GM23338 (cell line): ENCODE results near the gene R3HCC1L. TPM values are rescaled to one million over a fixed set of nuclear protein-coding genes. Genes with fewer than 3 reads are reported as not detected.
A peak's percentile ranks its signal among the peaks of the same experiment; 100 is the strongest.

Experiments used
- ATAC-seq: fragments of 200-7000 bp; cut with Tn5 transposase; 3 replicates; pipeline ENCODE4 v1.9.1; 2020
- DNase-seq: peaks from one replicate; pipeline ENCODE4 v3.0.0-alpha.2; 2015; ENCODE audit warnings: low spot score
- H2AFZ ChIP-seq: fragments of 200-600 bp; sonication (generic); 2 replicates; pipeline ENCODE4 v1.8.0; 2016; ENCODE audit warnings: antibody characterized with exemption, mild to moderate bottlenecking, moderate library complexity
- H3F3A ChIP-seq: fragments of 200-600 bp; sonication (generic); replicated peaks from 2 replicates; pipeline ENCODE4 v1.8.0; 2017; ENCODE audit warnings: antibody characterized with exemption, mixed run types, low read depth
- H3K27ac ChIP-seq: fragments of 200-600 bp; sonication (generic); 2 replicates; pipeline ENCODE4 v1.6.1; 2016; ENCODE audit warnings: low read depth
- H3K27me3 ChIP-seq: fragments of 200-600 bp; sonication (generic); 2 replicates; pipeline ENCODE4 v1.8.0; 2016; ENCODE audit warnings: mild to moderate bottlenecking, mixed run types, moderate library complexity; ENCODE audit not compliant: insufficient read depth
- H3K36me3 ChIP-seq: fragments of 200-600 bp; sonication (generic); 2 replicates; pipeline ENCODE4 v1.8.0; 2016; ENCODE audit warnings: mild to moderate bottlenecking; ENCODE audit not compliant: insufficient read depth
- H3K4me1 ChIP-seq: fragments of 200-600 bp; sonication (generic); 2 replicates; pipeline ENCODE4 v1.8.0; 2016; ENCODE audit warnings: mild to moderate bottlenecking, moderate library complexity; ENCODE audit not compliant: insufficient read depth
- H3K4me2 ChIP-seq: fragments of 200-600 bp; sonication (generic); 2 replicates; pipeline ENCODE4 v1.7.1; 2017; ENCODE audit warnings: mixed run types
- H3K4me3 ChIP-seq: fragments of 200-600 bp; sonication (generic); 2 replicates; pipeline ENCODE4 v1.6.1; 2016; ENCODE audit warnings: mixed run types
- H3K79me2 ChIP-seq: fragments of 200-600 bp; sonication (generic); replicated peaks from 2 replicates; pipeline ENCODE4 v1.8.0; 2017; ENCODE audit warnings: mild to moderate bottlenecking; ENCODE audit not compliant: insufficient read depth
- H3K9me2 ChIP-seq: fragments of 200-600 bp; sonication (generic); 2 replicates; pipeline ENCODE4 v1.8.0; 2017; ENCODE audit not compliant: insufficient read depth
- H4K20me1 ChIP-seq: fragments of 200-600 bp; sonication (generic); replicated peaks from 2 replicates; pipeline ENCODE4 v1.8.0; 2017; ENCODE audit warnings: mild to moderate bottlenecking; ENCODE audit not compliant: insufficient read depth
- H3K27ac Mint-ChIP-seq: 2 replicates; pipeline ENCODE4 v1.8.0; 2020; ENCODE audit warnings: inconsistent platforms, mild to moderate bottlenecking, moderate library complexity, mixed read lengths
- H3K27me3 Mint-ChIP-seq: 3 replicates; pipeline ENCODE4 v1.8.0; 2022; ENCODE audit warnings: low read depth, mild to moderate bottlenecking, moderate library complexity, mixed read lengths, inconsistent platforms; ENCODE audit not compliant: insufficient read depth, poor library complexity
- H3K36me3 Mint-ChIP-seq: 3 replicates; pipeline ENCODE4 v1.8.0; 2021; ENCODE audit warnings: low read depth, mild to moderate bottlenecking, inconsistent platforms, moderate library complexity, mixed read lengths
- H3K4me1 Mint-ChIP-seq: 3 replicates; pipeline ENCODE4 v1.8.0; 2020; ENCODE audit warnings: mild to moderate bottlenecking, inconsistent platforms, mixed read lengths
- H3K4me3 Mint-ChIP-seq: 3 replicates; pipeline ENCODE4 v1.8.0; 2021; ENCODE audit warnings: moderate library complexity, mild to moderate bottlenecking, inconsistent platforms, mixed read lengths
- H3K9me3 Mint-ChIP-seq: 3 replicates; pipeline ENCODE4 v1.8.0; 2020; ENCODE audit warnings: moderate library complexity, mild to moderate bottlenecking, inconsistent platforms, mixed read lengths
- CREB1 ChIP-seq: fragments of 250-450 bp; sonication (Bioruptor Pico); IDR thresholded peaks from 2 replicates; pipeline ENCODE4 v1.5.0; 2020; ENCODE audit warnings: low read depth, mild to moderate bottlenecking, moderate library complexity
- EZH2 ChIP-seq: fragments of 200-600 bp; sonication (generic); IDR thresholded peaks from one replicate; pipeline ENCODE4 v1.8.0; 2017; ENCODE audit warnings: antibody characterized with exemption, mild to moderate bottlenecking, low read depth; ENCODE audit not compliant: unreplicated experiment
- EZH2phosphoT487 ChIP-seq: fragments of 200-600 bp; sonication (generic); IDR thresholded peaks from one replicate; pipeline ENCODE4 v1.8.1; 2018; ENCODE audit warnings: antibody characterized with exemption; ENCODE audit not compliant: unreplicated experiment
- JUNB ChIP-seq: IDR thresholded peaks from one replicate; pipeline ENCODE4 v1.6.1; 2016; ENCODE audit warnings: antibody characterized with exemption; ENCODE audit not compliant: unreplicated experiment
- NANOG ChIP-seq: IDR thresholded peaks from 2 replicates; pipeline ENCODE4 v1.6.1; 2016; ENCODE audit warnings: antibody characterized with exemption, borderline replicate concordance
- POLR2AphosphoS5 ChIP-seq: IDR thresholded peaks from 2 replicates; pipeline ENCODE4 v1.6.1; 2016; ENCODE audit warnings: antibody characterized with exemption, low read depth
- STAT1 ChIP-seq: IDR thresholded peaks from one replicate; pipeline ENCODE4 v1.6.1; 2016; ENCODE audit warnings: antibody characterized with exemption; ENCODE audit not compliant: unreplicated experiment
- ZNF114 ChIP-seq: fragments of 250-450 bp; sonication (Bioruptor Pico); IDR thresholded peaks from 2 replicates; pipeline ENCODE4 v1.5.0; 2020; ENCODE audit warnings: mild to moderate bottlenecking, moderate library complexity
- ZNF331 ChIP-seq: fragments of 250-450 bp; sonication (Bioruptor Pico); IDR thresholded peaks from 2 replicates; pipeline ENCODE4 v1.5.0; 2020; ENCODE audit warnings: low read depth, mild to moderate bottlenecking, moderate library complexity
- polyA plus RNA-seq: library from polyadenylated mRNA; unstranded; fragments of >200 nt; fragmentation: Nextera tagmentation; extraction: Ambion mirVana; gene quantifications from 2 replicates; pipeline ENCODE4 v1.2.1, GENCODE V29; 2016
- total RNA-seq: library from RNA; depleted of rRNA; stranded (reverse); fragments of >200 nt; shearing (Covaris generic); gene quantifications from 2 replicates; pipeline ENCODE4 v1.2.3, GENCODE V29; 2014
- TF ChIP-seq, protein P1 (sequence below): fragments of 250-450 bp; sonication (Bioruptor Pico); IDR thresholded peaks from 2 replicates; pipeline ENCODE4 v1.5.0; 2020; ENCODE audit warnings: mild to moderate bottlenecking, moderate library complexity
- TF ChIP-seq, protein P2 (sequence below): IDR thresholded peaks from one replicate; pipeline ENCODE4 v1.6.1; 2018; ENCODE audit warnings: antibody characterized with exemption; ENCODE audit not compliant: unreplicated experiment
- TF ChIP-seq, protein P3 (sequence below), 2 experiments: fragments of 200-600 bp in 1 of 2; sonication (generic) in 1 of 2; conservative IDR thresholded peaks; 2 replicates each; pipeline versions ENCODE4 v1.5.1 to v1.6.1; 2016 to 2017; ENCODE audit warnings: antibody characterized with exemption in 2 of 2, low read depth in 2 of 2, mild to moderate bottlenecking in 2 of 2, moderate library complexity in 1 of 2
- TF ChIP-seq, protein P4 (sequence below): IDR thresholded peaks from 2 replicates; pipeline ENCODE4 v1.6.1; 2016; ENCODE audit warnings: antibody characterized with exemption

Gene R3HCC1L
- total and polyA plus RNA-seq, 2 experiments from 2014 or later, result 9.3 to 15.8 TPM

DNA sequence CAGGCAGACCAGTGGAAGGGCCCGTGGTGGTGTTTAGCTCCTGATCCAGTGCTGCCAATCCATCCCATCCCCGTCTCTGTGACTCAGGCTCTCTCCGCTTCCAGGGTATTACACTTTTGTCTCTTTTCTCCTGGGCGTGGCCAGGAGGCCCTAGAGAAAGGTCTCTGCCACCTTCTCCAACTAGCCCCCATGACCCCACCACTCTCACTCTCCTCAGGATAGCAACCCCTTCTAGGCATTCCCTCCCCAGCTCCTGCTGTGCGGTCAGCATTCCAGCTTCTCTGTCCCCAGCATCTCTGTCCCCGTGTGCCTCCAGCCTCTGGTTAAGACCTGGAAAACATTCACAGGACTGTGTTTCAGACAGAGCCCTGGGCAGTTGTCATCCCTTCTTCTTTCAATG is 36.2 kb upstream of the R3HCC1L start:
- Histone ChIP-seq H3K36me3 (no peaks in the 10 kb centered on the region), H3K9me2 (peaks cover 8% of the 10 kb centered on the region; the same call in 1 of the 2 replicates), H2AFZ (no peak overlapping the region), H3K4me1 (0 out of 2 replicates have a peak, but pooled peaks cover 8% of the 10 kb centered on the region), H4K20me1 (0 out of 2 replicates have a peak, but pooled peaks cover 3% of the 10 kb centered on the region), H3K4me3 (no peak overlapping the region), H3F3A (no peaks in the 10 kb centered on the region), H3K4me2 (no peak overlapping the region), H3K27me3 (no peaks in the 10 kb centered on the region), H3K79me2 (no peaks in the 10 kb centered on the region), H3K27ac (no peak overlapping the region)
- ATAC-seq (peak; percentile 50), DNase-seq (no peak)
- Mint-ChIP-seq H3K36me3 (no peaks in the 10 kb centered on the region), H3K27ac (no peak overlapping the region), H3K4me1 (peaks cover 12% of the 10 kb centered on the region), H3K9me3 (no peaks in the 10 kb centered on the region), H3K4me3 (no peak overlapping the region; the same call in 2 of the 3 replicates), H3K27me3 (peaks cover 7% of the 10 kb centered on the region)
- TF ChIP-seq STAT1 (no peak), POLR2AphosphoS5 (no peak), JUNB (no peak), ZNF114 (CRISPR knock-in tag) (no peak), CREB1 (CRISPR knock-in tag) (no peak), NANOG (no peak), ZNF331 (no peak), EZH2 (no peak), EZH2phosphoT487 (no peak)
- TF ChIP-seq, protein P1, sequence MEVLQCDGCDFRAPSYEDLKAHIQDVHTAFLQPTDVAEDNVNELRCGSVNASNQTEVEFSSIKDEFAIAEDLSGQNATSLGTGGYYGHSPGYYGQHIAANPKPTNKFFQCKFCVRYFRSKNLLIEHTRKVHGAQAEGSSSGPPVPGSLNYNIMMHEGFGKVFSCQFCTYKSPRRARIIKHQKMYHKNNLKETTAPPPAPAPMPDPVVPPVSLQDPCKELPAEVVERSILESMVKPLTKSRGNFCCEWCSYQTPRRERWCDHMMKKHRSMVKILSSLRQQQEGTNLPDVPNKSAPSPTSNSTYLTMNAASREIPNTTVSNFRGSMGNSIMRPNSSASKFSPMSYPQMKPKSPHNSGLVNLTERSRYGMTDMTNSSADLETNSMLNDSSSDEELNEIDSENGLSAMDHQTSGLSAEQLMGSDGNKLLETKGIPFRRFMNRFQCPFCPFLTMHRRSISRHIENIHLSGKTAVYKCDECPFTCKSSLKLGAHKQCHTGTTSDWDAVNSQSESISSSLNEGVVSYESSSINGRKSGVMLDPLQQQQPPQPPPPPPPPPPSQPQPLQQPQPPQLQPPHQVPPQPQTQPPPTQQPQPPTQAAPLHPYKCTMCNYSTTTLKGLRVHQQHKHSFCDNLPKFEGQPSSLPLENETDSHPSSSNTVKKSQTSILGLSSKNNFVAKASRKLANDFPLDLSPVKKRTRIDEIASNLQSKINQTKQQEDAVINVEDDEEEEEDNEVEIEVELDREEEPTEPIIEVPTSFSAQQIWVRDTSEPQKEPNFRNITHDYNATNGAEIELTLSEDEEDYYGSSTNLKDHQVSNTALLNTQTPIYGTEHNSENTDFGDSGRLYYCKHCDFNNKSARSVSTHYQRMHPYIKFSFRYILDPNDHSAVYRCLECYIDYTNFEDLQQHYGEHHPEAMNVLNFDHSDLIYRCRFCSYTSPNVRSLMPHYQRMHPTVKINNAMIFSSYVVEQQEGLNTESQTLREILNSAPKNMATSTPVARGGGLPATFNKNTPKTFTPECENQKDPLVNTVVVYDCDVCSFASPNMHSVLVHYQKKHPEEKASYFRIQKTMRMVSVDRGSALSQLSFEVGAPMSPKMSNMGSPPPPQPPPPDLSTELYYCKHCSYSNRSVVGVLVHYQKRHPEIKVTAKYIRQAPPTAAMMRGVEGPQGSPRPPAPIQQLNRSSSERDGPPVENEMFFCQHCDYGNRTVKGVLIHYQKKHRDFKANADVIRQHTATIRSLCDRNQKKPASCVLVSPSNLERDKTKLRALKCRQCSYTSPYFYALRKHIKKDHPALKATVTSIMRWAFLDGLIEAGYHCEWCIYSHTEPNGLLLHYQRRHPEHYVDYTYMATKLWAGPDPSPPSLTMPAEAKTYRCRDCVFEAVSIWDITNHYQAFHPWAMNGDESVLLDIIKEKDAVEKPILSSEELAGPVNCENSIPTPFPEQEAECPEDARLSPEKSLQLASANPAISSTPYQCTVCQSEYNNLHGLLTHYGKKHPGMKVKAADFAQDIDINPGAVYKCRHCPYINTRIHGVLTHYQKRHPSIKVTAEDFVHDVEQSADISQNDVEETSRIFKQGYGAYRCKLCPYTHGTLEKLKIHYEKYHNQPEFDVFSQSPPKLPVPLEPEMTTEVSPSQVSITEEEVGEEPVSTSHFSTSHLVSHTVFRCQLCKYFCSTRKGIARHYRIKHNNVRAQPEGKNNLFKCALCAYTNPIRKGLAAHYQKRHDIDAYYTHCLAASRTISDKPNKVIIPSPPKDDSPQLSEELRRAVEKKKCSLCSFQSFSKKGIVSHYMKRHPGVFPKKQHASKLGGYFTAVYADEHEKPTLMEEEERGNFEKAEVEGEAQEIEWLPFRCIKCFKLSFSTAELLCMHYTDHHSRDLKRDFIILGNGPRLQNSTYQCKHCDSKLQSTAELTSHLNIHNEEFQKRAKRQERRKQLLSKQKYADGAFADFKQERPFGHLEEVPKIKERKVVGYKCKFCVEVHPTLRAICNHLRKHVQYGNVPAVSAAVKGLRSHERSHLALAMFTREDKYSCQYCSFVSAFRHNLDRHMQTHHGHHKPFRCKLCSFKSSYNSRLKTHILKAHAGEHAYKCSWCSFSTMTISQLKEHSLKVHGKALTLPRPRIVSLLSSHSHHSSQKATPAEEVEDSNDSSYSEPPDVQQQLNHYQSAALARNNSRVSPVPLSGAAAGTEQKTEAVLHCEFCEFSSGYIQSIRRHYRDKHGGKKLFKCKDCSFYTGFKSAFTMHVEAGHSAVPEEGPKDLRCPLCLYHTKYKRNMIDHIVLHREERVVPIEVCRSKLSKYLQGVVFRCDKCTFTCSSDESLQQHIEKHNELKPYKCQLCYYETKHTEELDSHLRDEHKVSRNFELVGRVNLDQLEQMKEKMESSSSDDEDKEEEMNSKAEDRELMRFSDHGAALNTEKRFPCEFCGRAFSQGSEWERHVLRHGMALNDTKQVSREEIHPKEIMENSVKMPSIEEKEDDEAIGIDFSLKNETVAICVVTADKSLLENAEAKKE (CRISPR knock-in tag), result no peak
- TF ChIP-seq, protein P2, sequence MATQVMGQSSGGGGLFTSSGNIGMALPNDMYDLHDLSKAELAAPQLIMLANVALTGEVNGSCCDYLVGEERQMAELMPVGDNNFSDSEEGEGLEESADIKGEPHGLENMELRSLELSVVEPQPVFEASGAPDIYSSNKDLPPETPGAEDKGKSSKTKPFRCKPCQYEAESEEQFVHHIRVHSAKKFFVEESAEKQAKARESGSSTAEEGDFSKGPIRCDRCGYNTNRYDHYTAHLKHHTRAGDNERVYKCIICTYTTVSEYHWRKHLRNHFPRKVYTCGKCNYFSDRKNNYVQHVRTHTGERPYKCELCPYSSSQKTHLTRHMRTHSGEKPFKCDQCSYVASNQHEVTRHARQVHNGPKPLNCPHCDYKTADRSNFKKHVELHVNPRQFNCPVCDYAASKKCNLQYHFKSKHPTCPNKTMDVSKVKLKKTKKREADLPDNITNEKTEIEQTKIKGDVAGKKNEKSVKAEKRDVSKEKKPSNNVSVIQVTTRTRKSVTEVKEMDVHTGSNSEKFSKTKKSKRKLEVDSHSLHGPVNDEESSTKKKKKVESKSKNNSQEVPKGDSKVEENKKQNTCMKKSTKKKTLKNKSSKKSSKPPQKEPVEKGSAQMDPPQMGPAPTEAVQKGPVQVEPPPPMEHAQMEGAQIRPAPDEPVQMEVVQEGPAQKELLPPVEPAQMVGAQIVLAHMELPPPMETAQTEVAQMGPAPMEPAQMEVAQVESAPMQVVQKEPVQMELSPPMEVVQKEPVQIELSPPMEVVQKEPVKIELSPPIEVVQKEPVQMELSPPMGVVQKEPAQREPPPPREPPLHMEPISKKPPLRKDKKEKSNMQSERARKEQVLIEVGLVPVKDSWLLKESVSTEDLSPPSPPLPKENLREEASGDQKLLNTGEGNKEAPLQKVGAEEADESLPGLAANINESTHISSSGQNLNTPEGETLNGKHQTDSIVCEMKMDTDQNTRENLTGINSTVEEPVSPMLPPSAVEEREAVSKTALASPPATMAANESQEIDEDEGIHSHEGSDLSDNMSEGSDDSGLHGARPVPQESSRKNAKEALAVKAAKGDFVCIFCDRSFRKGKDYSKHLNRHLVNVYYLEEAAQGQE, result no peak
- TF ChIP-seq, protein P3, sequence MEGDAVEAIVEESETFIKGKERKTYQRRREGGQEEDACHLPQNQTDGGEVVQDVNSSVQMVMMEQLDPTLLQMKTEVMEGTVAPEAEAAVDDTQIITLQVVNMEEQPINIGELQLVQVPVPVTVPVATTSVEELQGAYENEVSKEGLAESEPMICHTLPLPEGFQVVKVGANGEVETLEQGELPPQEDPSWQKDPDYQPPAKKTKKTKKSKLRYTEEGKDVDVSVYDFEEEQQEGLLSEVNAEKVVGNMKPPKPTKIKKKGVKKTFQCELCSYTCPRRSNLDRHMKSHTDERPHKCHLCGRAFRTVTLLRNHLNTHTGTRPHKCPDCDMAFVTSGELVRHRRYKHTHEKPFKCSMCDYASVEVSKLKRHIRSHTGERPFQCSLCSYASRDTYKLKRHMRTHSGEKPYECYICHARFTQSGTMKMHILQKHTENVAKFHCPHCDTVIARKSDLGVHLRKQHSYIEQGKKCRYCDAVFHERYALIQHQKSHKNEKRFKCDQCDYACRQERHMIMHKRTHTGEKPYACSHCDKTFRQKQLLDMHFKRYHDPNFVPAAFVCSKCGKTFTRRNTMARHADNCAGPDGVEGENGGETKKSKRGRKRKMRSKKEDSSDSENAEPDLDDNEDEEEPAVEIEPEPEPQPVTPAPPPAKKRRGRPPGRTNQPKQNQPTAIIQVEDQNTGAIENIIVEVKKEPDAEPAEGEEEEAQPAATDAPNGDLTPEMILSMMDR (conservative IDR thresholded peaks at IDR 0.05; ENCODE audit: low read depth in 2 of 2), result no peak
- TF ChIP-seq, protein P4, sequence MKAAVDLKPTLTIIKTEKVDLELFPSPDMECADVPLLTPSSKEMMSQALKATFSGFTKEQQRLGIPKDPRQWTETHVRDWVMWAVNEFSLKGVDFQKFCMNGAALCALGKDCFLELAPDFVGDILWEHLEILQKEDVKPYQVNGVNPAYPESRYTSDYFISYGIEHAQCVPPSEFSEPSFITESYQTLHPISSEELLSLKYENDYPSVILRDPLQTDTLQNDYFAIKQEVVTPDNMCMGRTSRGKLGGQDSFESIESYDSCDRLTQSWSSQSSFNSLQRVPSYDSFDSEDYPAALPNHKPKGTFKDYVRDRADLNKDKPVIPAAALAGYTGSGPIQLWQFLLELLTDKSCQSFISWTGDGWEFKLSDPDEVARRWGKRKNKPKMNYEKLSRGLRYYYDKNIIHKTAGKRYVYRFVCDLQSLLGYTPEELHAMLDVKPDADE, result no peak
